Tibial artery (tissue), 4 donors: ENCODE measurements around the gene LSM14A.
"Not testable (repeated sequence)": the region's sequence is repeated elsewhere in the genome, so short reads cannot be mapped to it uniquely, and the experiment has no call there.

Experiments
- DNase-seq, 2 donors: peaks; one replicate each; pipeline ENCODE4 v3.0.0-alpha.2; 2019
- H3K27ac ChIP-seq, 2 donors: fragments of 200-600 bp; sonication (generic) in 1 of 2; 1 replicate in 1 of 2; 2 replicates in 1 of 2; pipeline ENCODE4 v1.5.1; 2018 to 2019; ENCODE audit warnings: mild to moderate bottlenecking in 1 of 2
- H3K27me3 ChIP-seq, 2 donors: fragments of 200-600 bp; sonication (generic) in 1 of 2; one replicate each; pipeline versions ENCODE4 v1.5.1 to v1.6.0; 2016 to 2019
- H3K36me3 ChIP-seq, 3 donors: fragments of 200-600 bp; sonication (generic) in 2 of 3; one replicate each; pipeline ENCODE4 v1.5.1; 2016 to 2019; ENCODE audit warnings: mild to moderate bottlenecking in 2 of 3
- H3K4me1 ChIP-seq, 4 donors: fragments of 200-600 bp; sonication (generic) in 2 of 4; 1 replicate in 3 of 4; 2 replicates in 1 of 4; pipeline ENCODE4 v1.5.1; 2016 to 2019
- H3K4me3 ChIP-seq, 2 donors: fragments of 200-600 bp; sonication (generic) in 1 of 2; 1 replicate in 1 of 2; 2 replicates in 1 of 2; pipeline ENCODE4 v1.5.1; 2018 to 2019; ENCODE audit warnings: mild to moderate bottlenecking in 2 of 2
- H3K9me3 ChIP-seq, 3 donors: fragments of 200-600 bp; sonication (generic) in 1 of 3; one replicate each; pipeline ENCODE4 v1.5.1; 2016 to 2019
- intact Hi-C: fragments of 100-400 bp; cut with DNase I; formaldehyde crosslinking; loops from one replicate; pipeline ENCODE4 v1.15.0; 2023; ENCODE audit warnings: low total_unique reads
- TF ChIP-seq, protein P1 (sequence below), 2 experiments: fragments of 200-600 bp in 1 of 2; fragments of 450-650 bp in 1 of 2; IDR thresholded peaks; one replicate each; pipeline ENCODE4 v1.5.1; 2017 to 2019; ENCODE audit warnings: antibody characterized with exemption in 2 of 2, mild to moderate bottlenecking in 1 of 2, moderate library complexity in 1 of 2

Gene LSM14A

GRCh38 chr19:34151439-34151838 lies 20.9 kb upstream of the LSM14A start:
- Histone ChIP-seq H3K36me3 (no peaks in the 10 kb centered on the region), H3K27me3 (no peaks in the 10 kb centered on the region), H3K4me3 (no peak overlapping the region), H3K27ac (no peak overlapping the region), H3K4me1 (no peaks in the 10 kb centered on the region), H3K9me3 (no peaks in the 10 kb centered on the region)
- intact Hi-C loops = no loop called here
- DNase-seq = no peak
- TF ChIP-seq, protein P1, sequence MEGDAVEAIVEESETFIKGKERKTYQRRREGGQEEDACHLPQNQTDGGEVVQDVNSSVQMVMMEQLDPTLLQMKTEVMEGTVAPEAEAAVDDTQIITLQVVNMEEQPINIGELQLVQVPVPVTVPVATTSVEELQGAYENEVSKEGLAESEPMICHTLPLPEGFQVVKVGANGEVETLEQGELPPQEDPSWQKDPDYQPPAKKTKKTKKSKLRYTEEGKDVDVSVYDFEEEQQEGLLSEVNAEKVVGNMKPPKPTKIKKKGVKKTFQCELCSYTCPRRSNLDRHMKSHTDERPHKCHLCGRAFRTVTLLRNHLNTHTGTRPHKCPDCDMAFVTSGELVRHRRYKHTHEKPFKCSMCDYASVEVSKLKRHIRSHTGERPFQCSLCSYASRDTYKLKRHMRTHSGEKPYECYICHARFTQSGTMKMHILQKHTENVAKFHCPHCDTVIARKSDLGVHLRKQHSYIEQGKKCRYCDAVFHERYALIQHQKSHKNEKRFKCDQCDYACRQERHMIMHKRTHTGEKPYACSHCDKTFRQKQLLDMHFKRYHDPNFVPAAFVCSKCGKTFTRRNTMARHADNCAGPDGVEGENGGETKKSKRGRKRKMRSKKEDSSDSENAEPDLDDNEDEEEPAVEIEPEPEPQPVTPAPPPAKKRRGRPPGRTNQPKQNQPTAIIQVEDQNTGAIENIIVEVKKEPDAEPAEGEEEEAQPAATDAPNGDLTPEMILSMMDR (IDR thresholded peaks at IDR 0.05) = no peak

GRCh38 chr19:34154401-34154800 lies 17.9 kb upstream of the LSM14A start:
- DNase-seq = no peak
- intact Hi-C loops = no loop called here
- no peaks in the 10 kb centered on the region for H3K36me3 ChIP-seq
- H3K27ac ChIP-seq = no peak overlapping the region
- TF ChIP-seq, protein P1 (IDR thresholded peaks at IDR 0.05) = no peak
- no peak overlapping the region for H3K4me3 ChIP-seq
- no peaks in the 10 kb centered on the region for H3K27me3 ChIP-seq
- H3K9me3 ChIP-seq = no peaks in the 10 kb centered on the region
- H3K4me1 ChIP-seq = no peaks in the 10 kb centered on the region

GRCh38 chr19:34155686-34156085 lies 16.6 kb upstream of the LSM14A start:
- H3K27me3 ChIP-seq = no peaks in the 10 kb centered on the region
- H3K36me3 ChIP-seq = no peaks in the 10 kb centered on the region
- H3K4me1 ChIP-seq = no peaks in the 10 kb centered on the region
- H3K27ac ChIP-seq = no peak overlapping the region
- H3K9me3 ChIP-seq = no peaks in the 10 kb centered on the region
- intact Hi-C loops = no loop called here
- TF ChIP-seq, protein P1 (IDR thresholded peaks at IDR 0.05) = no peak
- no peak overlapping the region for H3K4me3 ChIP-seq
- DNase-seq = no peak

DNA sequence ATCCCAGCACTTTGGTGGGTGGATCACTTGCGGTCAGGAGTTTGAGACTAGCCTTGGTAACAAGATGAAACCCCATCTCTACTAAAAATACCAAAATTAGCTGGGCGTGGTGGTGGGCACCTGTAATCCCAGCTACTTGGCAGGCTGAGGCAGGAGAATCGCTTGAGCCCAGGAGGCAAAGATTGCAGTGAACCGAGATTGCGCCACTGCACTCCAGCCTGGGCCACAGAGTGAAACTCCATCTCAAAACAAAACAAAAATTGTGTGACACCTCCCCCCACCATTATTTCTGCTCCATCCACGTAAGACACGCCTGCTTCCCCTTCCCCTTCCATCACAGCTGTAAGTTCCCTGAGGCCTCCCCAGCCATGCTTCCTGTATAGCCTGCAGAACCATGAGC lies 13.3 kb upstream of the LSM14A start:
- H3K4me1 ChIP-seq, H3K27ac ChIP-seq, H3K36me3 ChIP-seq, H3K4me3 ChIP-seq, H3K27me3 ChIP-seq, DNase-seq, intact Hi-C loops, H3K9me3 ChIP-seq: not testable (repeated sequence)

GRCh38 chr19:34159541-34159940 lies 12.8 kb upstream of the LSM14A start:
- H3K27ac ChIP-seq, intact Hi-C loops, H3K36me3 ChIP-seq, H3K4me1 ChIP-seq, H3K27me3 ChIP-seq, H3K4me3 ChIP-seq, H3K9me3 ChIP-seq, DNase-seq: not testable (repeated sequence)

- H3K27me3 ChIP-seq, intact Hi-C loops, H3K9me3 ChIP-seq, DNase-seq, H3K4me1 ChIP-seq, H3K36me3 ChIP-seq, H3K27ac ChIP-seq, H3K4me3 ChIP-seq: not testable (repeated sequence)
Observed at GRCh38 chr19:34161902-34162301, 10.4 kb upstream of the LSM14A start.

DNA sequence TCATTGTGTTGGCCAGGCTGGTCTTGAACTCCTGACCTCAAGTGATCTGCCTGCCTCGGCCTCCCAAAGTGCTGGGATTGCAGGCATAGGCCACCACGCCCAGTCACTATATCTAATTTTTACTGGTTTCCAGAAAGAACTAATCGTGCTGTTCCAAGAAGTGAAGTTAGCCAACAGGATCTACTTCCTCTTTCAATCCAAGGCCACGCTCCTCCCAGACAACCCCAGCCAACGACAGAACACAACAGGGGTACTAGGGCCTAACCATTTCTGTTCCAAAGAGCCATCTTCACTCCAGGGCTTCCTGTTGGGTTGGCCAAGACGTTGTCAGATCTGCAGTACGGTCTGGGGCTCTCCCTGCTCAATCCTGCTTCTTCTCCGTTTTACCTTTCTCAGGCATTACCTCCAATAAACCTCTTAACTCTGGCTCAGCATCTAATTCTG lies 7.0 kb upstream of the LSM14A start:
- Histone ChIP-seq H3K4me1 (no peaks in the 10 kb centered on the region), H3K27me3 (no peaks in the 10 kb centered on the region), H3K4me3 (no peak overlapping the region), H3K36me3 (no peaks in the 10 kb centered on the region), H3K27ac (no peak overlapping the region), H3K9me3 (no peaks in the 10 kb centered on the region)
- intact Hi-C loops = no loop called here
- TF ChIP-seq, protein P1 (IDR thresholded peaks at IDR 0.05) = no peak
- no peak for DNase-seq

DNA sequence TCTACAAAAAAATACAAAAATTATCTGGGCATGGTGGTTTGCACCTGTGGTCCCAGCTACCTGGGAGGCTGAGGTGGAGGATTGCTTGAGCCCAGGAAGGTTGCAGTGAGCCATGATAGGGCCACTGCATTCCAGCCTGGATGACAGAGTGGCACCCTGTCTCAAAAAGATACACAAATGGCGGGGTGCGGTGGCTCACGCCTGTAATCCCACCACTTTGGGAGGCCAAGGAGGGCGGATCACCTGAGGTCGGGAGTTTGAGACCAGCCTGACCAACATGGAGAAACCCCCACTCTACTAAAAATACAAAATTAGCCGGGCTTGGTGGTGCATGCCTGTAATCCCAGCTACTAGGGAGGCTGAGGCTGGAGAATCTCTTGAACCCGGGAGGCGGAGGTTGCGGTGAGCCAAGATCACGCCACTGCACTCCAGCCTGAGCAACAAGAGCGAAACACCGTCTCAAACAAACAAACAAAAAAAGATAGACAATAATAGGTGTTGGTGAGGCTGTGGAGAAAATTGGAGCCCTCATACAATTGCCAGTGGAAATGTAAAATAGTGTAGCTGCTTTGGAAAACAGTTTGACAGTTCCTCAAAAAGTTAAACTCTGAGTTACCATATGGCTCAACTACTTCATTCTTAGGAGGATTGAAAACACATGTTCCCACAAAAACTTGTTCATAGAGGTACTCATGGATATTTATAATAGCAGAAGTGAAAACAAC lies 2.7 kb upstream of the LSM14A start:
- H3K27me3 ChIP-seq, H3K36me3 ChIP-seq, H3K9me3 ChIP-seq, H3K4me3 ChIP-seq, intact Hi-C loops, DNase-seq, H3K27ac ChIP-seq: not testable (repeated sequence)
- peaks cover 0 to 20% (median 17%) of the 10 kb centered on the region in 4 donors for H3K4me1 ChIP-seq
